Sigmoid colon (tissue), 4 donors: Measurements from ENCODE around the gene MIX23.

Experiments used
- CTCF ChIP-seq, 4 experiments: fragments of 450-650 bp in 3 of 4; fragments of 200-600 bp in 1 of 4; IDR thresholded peaks; one replicate each; pipeline ENCODE4 v1.5.1; 2016 to 2019; ENCODE audit warnings: antibody characterized with exemption in 4 of 4, mild to moderate bottlenecking in 3 of 4, moderate library complexity in 2 of 4
- POLR2A ChIP-seq, 2 donors: fragments of 450-650 bp; IDR thresholded peaks; one replicate each; pipeline ENCODE4 v1.6.1; 2016; ENCODE audit warnings: antibody characterized with exemption in 2 of 2, mild to moderate bottlenecking in 2 of 2, moderate library complexity in 2 of 2
- POLR2AphosphoS5 ChIP-seq, 4 donors: sonication (generic); formaldehyde crosslinking; IDR thresholded peaks; one replicate each; pipeline ENCODE4 v1.6.1; 2017; ENCODE audit warnings: antibody characterized with exemption in 4 of 4

GRCh38 chr3:122396511-122396910, 13.5 kb upstream of the MIX23 start:
- TF ChIP-seq POLR2A (IDR thresholded peaks at IDR 0.05) (no peak), POLR2AphosphoS5 (IDR thresholded peaks at IDR 0.05) (no peak), CTCF (IDR thresholded peaks at IDR 0.05) (no peak)
